Gastrocnemius medialis (tissue), 4 donors: ENCODE data around the gene ABCA13. TPM values are rescaled to one million over a fixed set of nuclear protein-coding genes. Genes with fewer than 3 reads are reported as not detected.

Experiments
- ATAC-seq, 2 donors: fragments of 150-250 bp; one replicate each; pipeline ENCODE4 v1.9.1; 2016
- DNase-seq, 2 donors: peaks; one replicate each; pipeline ENCODE4 v3.0.0-alpha.2; 2019
- H3K27ac ChIP-seq, 4 donors: fragments of 200-600 bp; sonication (generic); 1 replicate in 1 of 4; 2 replicates in 3 of 4; pipeline ENCODE4 v1.5.1; 2016 to 2018; ENCODE audit warnings: mild to moderate bottlenecking in 2 of 4, moderate library complexity in 1 of 4
- H3K27me3 ChIP-seq, 3 donors: fragments of 200-600 bp; sonication (generic) in 2 of 3; 1 replicate in 1 of 3; 2 replicates in 2 of 3; pipeline versions ENCODE4 v1.5.1 to v1.6.0; 2016 to 2019; ENCODE audit warnings: mild to moderate bottlenecking in 1 of 3, moderate library complexity in 1 of 3
- H3K36me3 ChIP-seq, 2 donors: fragments of 200-600 bp; sonication (generic) in 1 of 2; one replicate each; pipeline ENCODE4 v1.5.1; 2017 to 2018
- H3K4me1 ChIP-seq, 2 donors: fragments of 200-600 bp; sonication (generic) in 1 of 2; one replicate each; pipeline ENCODE4 v1.5.1; 2016 to 2017; ENCODE audit warnings: mild to moderate bottlenecking in 2 of 2
- H3K4me3 ChIP-seq, 4 donors: fragments of 200-600 bp; sonication (generic) in 3 of 4; 1 replicate in 1 of 4; 2 replicates in 3 of 4; pipeline ENCODE4 v1.5.1; 2016 to 2019; ENCODE audit warnings: mild to moderate bottlenecking in 2 of 4
- H3K9me3 ChIP-seq, 3 donors: fragments of 200-600 bp; sonication (generic) in 2 of 3; 1 replicate in 1 of 3; 2 replicates in 2 of 3; pipeline ENCODE4 v1.5.1; 2016 to 2019
- POLR2A ChIP-seq, 2 donors: fragments of 450-650 bp; IDR thresholded peaks; one replicate each; pipeline ENCODE4 v1.6.1; 2017; ENCODE audit warnings: antibody characterized with exemption in 2 of 2, mild to moderate bottlenecking in 2 of 2, moderate library complexity in 2 of 2
- in situ Hi-C, 4 donors: fragments of 200-750 bp; cut with MboI; loops; one replicate each; pipeline versions ENCODE4 v1.15.0 to v1.8.0; 2017; ENCODE audit warnings: low sequenced_read_pairs in 4 of 4
- intact Hi-C: fragments of 100-400 bp; cut with DNase I; formaldehyde crosslinking; loops from one replicate; pipeline ENCODE4 v1.15.1; 2023; ENCODE audit warnings: low total_unique reads
- total RNA-seq, 4 donors: library from RNA; depleted of rRNA; stranded (reverse); fragments of >200 nt; gene quantifications; one replicate each; pipeline versions ENCODE4 v1.1.0 to v1.2.3, GENCODE V29; 2016
- TF ChIP-seq, protein P1 (sequence below), 5 experiments: fragments of 450-650 bp in 3 of 5; fragments of 200-600 bp in 2 of 5; sonication (generic) in 2 of 5; IDR thresholded peaks in 4 of 5; conservative IDR thresholded peaks in 1 of 5; 1 replicate in 4 of 5; 2 replicates in 1 of 5; pipeline ENCODE4 v1.5.1; 2016 to 2019; ENCODE audit warnings: antibody characterized with exemption in 5 of 5, mild to moderate bottlenecking in 3 of 5, moderate library complexity in 3 of 5

ABCA13 gene
- total RNA-seq, 4 donors from 2014 or later, result 0.03 to 0.10 TPM; not detected in 2

DNA sequence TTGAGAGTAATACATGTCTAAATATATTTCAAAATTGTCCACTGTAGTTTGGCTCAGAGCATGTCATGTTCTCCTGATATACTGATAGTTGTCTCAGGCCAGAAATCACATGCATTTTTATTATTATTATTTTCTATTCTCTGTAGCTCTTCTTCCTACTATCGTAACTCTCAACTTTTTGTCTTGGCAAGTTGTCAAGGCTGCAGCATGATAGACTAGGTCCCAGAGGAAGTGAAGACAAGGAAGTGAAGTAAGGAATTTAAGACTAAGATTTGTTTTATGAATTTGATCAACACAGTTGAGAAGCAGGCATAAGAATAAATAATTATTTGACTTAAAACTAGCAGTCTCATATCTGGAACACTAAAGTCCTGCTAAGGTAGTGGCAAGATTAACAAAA is 369.5 kb downstream of the ABCA13 start:
- H3K27ac ChIP-seq, result no peak overlapping the region
- no peaks in the 10 kb centered on the region for H3K27me3 ChIP-seq
- no peaks in the 10 kb centered on the region for H3K36me3 ChIP-seq
- H3K4me1 ChIP-seq, result no peaks in the 10 kb centered on the region
- in situ Hi-C loops, result no loop called here
- DNase-seq, result no peak
- H3K9me3 ChIP-seq, result no peaks in the 10 kb centered on the region
- ATAC-seq, result no peak
- intact Hi-C loops, result no loop called here
- TF ChIP-seq, protein P1, sequence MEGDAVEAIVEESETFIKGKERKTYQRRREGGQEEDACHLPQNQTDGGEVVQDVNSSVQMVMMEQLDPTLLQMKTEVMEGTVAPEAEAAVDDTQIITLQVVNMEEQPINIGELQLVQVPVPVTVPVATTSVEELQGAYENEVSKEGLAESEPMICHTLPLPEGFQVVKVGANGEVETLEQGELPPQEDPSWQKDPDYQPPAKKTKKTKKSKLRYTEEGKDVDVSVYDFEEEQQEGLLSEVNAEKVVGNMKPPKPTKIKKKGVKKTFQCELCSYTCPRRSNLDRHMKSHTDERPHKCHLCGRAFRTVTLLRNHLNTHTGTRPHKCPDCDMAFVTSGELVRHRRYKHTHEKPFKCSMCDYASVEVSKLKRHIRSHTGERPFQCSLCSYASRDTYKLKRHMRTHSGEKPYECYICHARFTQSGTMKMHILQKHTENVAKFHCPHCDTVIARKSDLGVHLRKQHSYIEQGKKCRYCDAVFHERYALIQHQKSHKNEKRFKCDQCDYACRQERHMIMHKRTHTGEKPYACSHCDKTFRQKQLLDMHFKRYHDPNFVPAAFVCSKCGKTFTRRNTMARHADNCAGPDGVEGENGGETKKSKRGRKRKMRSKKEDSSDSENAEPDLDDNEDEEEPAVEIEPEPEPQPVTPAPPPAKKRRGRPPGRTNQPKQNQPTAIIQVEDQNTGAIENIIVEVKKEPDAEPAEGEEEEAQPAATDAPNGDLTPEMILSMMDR (IDR thresholded peaks at IDR 0.05 in 4 of 5, conservative IDR thresholded peaks at IDR 0.05 in 1 of 5), result no peak
- no peak for TF ChIP-seq POLR2A (IDR thresholded peaks at IDR 0.05)
- no peak overlapping the region for H3K4me3 ChIP-seq

GRCh38 chr7:48548667-48549066 is 377.4 kb downstream of the ABCA13 start:
- no peak overlapping the region for H3K4me3 ChIP-seq
- TF ChIP-seq, protein P1 (IDR thresholded peaks at IDR 0.05 in 4 of 5, conservative IDR thresholded peaks at IDR 0.05 in 1 of 5), result no peak
- H3K4me1 ChIP-seq, result no peaks in the 10 kb centered on the region
- no peak for DNase-seq
- no peaks in the 10 kb centered on the region for H3K9me3 ChIP-seq
- H3K27ac ChIP-seq, result no peak overlapping the region
- ATAC-seq, result no peak
- intact Hi-C loops (no loop called here), in situ Hi-C loops (no loop called here)
- no peaks in the 10 kb centered on the region for H3K36me3 ChIP-seq
- no peaks in the 10 kb centered on the region for H3K27me3 ChIP-seq

DNA sequence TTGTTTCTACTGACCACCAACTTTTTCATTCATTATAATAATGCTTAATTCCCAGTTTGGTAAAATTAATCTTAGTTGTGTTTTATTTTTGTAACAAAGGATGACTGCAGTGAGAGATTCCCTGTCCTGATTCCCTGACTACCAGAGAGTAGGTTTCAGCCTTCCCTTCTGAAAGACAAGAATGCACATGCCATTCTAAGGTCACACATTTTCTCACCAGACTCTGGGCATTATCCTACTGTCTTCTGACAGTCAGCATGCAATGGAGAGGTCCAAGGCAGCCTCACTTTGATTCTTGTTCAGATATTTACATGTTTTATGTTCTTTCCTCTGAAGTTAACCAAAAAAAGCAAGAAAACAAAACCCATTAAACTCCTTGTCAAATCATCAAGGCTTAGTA is 380.4 kb downstream of the ABCA13 start:
- in situ Hi-C loops (no loop called here), intact Hi-C loops (no loop called here)
- TF ChIP-seq, protein P1 (IDR thresholded peaks at IDR 0.05 in 4 of 5, conservative IDR thresholded peaks at IDR 0.05 in 1 of 5), result no peak
- no peak for TF ChIP-seq POLR2A (IDR thresholded peaks at IDR 0.05)
- ATAC-seq, result no peak
- Histone ChIP-seq H3K4me3 (no peak overlapping the region), H3K27ac (no peak overlapping the region), H3K36me3 (no peaks in the 10 kb centered on the region), H3K9me3 (no peaks in the 10 kb centered on the region), H3K4me1 (no peaks in the 10 kb centered on the region), H3K27me3 (no peaks in the 10 kb centered on the region)
- no peak for DNase-seq

DNA sequence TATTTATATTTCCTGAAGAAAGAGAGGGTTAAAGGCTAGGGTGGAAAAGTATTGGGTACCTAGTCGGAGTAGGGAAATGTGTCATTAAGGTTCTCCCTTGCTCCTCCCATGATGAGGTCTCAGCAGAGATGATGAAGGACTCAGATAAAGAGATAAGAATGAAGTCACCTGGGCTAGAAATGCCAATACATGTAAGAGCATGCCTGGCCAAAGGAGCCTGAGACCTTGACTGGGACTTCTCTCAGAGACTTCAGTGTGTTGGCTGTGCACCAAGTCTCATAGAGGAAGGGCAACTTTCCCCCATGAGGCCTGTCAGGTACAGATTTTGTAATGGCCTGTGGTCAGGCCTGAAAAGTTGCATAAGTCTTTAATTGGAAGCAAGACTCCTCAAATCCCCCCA is 392.1 kb downstream of the ABCA13 start:
- TF ChIP-seq, protein P1 (IDR thresholded peaks at IDR 0.05 in 4 of 5, conservative IDR thresholded peaks at IDR 0.05 in 1 of 5), result no peak
- TF ChIP-seq POLR2A (IDR thresholded peaks at IDR 0.05), result no peak
- no peak for ATAC-seq
- intact Hi-C loops (no loop called here), in situ Hi-C loops (no loop called here)
- DNase-seq, result no peak
- H3K9me3 ChIP-seq, result no peaks in the 10 kb centered on the region
- H3K36me3 ChIP-seq, result no peaks in the 10 kb centered on the region
- no peaks in the 10 kb centered on the region for H3K27me3 ChIP-seq
- no peak overlapping the region for H3K27ac ChIP-seq
- H3K4me1 ChIP-seq, result no peaks in the 10 kb centered on the region
- no peak overlapping the region for H3K4me3 ChIP-seq

DNA sequence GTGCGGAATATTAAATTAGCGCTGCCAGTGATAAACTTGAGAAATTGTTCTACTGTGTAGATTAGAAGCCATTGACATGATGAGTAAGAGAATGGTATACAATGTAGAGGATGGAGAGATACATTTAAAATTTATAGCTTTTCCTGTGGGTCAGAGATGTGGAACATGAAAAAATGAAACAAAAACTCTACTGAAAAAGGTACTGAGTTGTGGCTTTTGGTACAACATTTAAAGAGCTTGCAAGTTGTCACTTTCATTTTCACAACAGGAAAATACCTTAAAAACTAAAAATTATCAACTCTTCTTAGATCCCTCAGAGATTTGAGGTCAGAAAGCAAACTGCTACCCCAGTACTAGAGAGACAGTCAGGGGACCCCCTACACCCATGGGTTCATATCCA is 404.3 kb downstream of the ABCA13 start:
- H3K27me3 ChIP-seq, result no peaks in the 10 kb centered on the region
- DNase-seq, result no peak
- no peaks in the 10 kb centered on the region for H3K4me1 ChIP-seq
- ATAC-seq, result no peak
- H3K27ac ChIP-seq, result no peak overlapping the region
- H3K36me3 ChIP-seq, result no peaks in the 10 kb centered on the region
- no peaks in the 10 kb centered on the region for H3K9me3 ChIP-seq
- no peak for TF ChIP-seq POLR2A (IDR thresholded peaks at IDR 0.05)
- TF ChIP-seq, protein P1 (IDR thresholded peaks at IDR 0.05 in 4 of 5, conservative IDR thresholded peaks at IDR 0.05 in 1 of 5), result no peak
- in situ Hi-C loops (no loop called here), intact Hi-C loops (no loop called here)
- no peak overlapping the region for H3K4me3 ChIP-seq
